Transverse colon (tissue), 3 donors: Measurements from ENCODE around the gene SPDYE17.
"Not testable (repeated sequence)": the region's sequence is repeated elsewhere in the genome, so short reads cannot be mapped to it uniquely, and the experiment has no call there.

Experiments
- CTCF ChIP-seq, 5 experiments: fragments of 200-600 bp in 3 of 5; fragments of 450-650 bp in 2 of 5; sonication (generic) in 3 of 5; IDR thresholded peaks; 1 replicate in 2 of 5; 2 replicates in 3 of 5; pipeline ENCODE4 v1.5.1; 2016 to 2017; ENCODE audit warnings: antibody characterized with exemption in 5 of 5, inconsistent platforms in 3 of 5, mild to moderate bottlenecking in 2 of 5, moderate library complexity in 1 of 5
- EP300 ChIP-seq: sonication (generic); formaldehyde crosslinking; IDR thresholded peaks from one replicate; pipeline ENCODE4 v1.6.1; 2017; ENCODE audit warnings: antibody characterized with exemption, low read depth
- POLR2A ChIP-seq: fragments of 450-650 bp; IDR thresholded peaks from one replicate; pipeline ENCODE4 v1.6.1; 2016; ENCODE audit warnings: antibody characterized with exemption, mild to moderate bottlenecking, moderate library complexity

- TF ChIP-seq CTCF (IDR thresholded peaks at IDR 0.05); EP300; POLR2A: not testable (repeated sequence)
These were observed 28.0 kb downstream of the SPDYE17 start for GRCh38 chr7:77004151-77004550.
